ENCODE data around the gene MRPL21. TPM values are rescaled to one million over a fixed set of nuclear protein-coding genes. Genes with fewer than 3 reads are reported as not detected.

Gene MRPL21
- total and polyA plus RNA-seq, 2 of the 8 experiments (the other 6 are each of a cell fraction or from before 2014, with no cell fraction given) = 102 to 107 TPM

GRCh38 chr11:68938088-68938487, 34.5 kb upstream of the MRPL21 start:
- Histone ChIP-seq H2BK5ac (ENCODE audit: low read depth, low read length) (no peak overlapping the region), H3K23me2 (ENCODE audit: low read depth, low read length) (no peaks in the 10 kb centered on the region), H2AFZ (ENCODE audit: low read length) (no peak overlapping the region), H3K9me3 (ENCODE audit: insufficient read depth in 2 of 2, low read depth in 1 of 2, low read length in 1 of 2) (no peaks in the 10 kb centered on the region), H3K4me3 (ENCODE audit: extremely low read depth in 1 of 4, insufficient read depth in 2 of 4, low read depth in 3 of 4, low read length in 4 of 4) (no peak overlapping the region), H4K5ac (ENCODE audit: insufficient read length, low read depth, low read length) (no peak overlapping the region), H3K18ac (ENCODE audit: extremely low read depth, low read length) (no peak overlapping the region), H3K14ac (ENCODE audit: insufficient read length) (no peak overlapping the region), H4K91ac (replicated peaks; ENCODE audit: insufficient read length, low read length) (no peak overlapping the region), H2BK120ac (replicated peaks; ENCODE audit: low read depth, low read length) (no peak overlapping the region), H2BK12ac (ENCODE audit: low read depth, low read length) (no peak overlapping the region), H2AK5ac (ENCODE audit: low read depth, low read length) (no peak overlapping the region), H3K56ac (replicated peaks; ENCODE audit: insufficient read length, low read depth, low read length) (no peak overlapping the region), H2BK20ac (ENCODE audit: low read length) (no peak overlapping the region), H3K27me3 (replicated peaks in 1 of 4; ENCODE audit: control insufficient read depth in 3 of 4, extremely low read depth in 1 of 4, insufficient read depth in 3 of 4, low read length in 3 of 4) (no peaks in the 10 kb centered on the region), H3K9ac (replicated peaks in 1 of 4; ENCODE audit: extremely low read depth in 1 of 4, low read depth in 3 of 4, low read length in 3 of 4) (no peak overlapping the region), H2BK15ac (ENCODE audit: low read length) (no peak overlapping the region), H4K8ac (ENCODE audit: extremely low read depth, insufficient read depth, low read length) (no peak overlapping the region), H3K36me3 (ENCODE audit: control insufficient read depth in 2 of 4, insufficient read depth in 4 of 4, low read length in 3 of 4) (peaks cover 4 to 22% (median 14%) of the 10 kb centered on the region in 4 experiments; a peak in 5 of 8 replicates), H4K20me1 (replicated peaks in 1 of 2; ENCODE audit: control insufficient read depth in 1 of 2, insufficient read depth in 2 of 2, low read length in 2 of 2) (peaks cover 3 to 6% of the 10 kb centered on the region in 2 experiments), H3K4me1 (replicated peaks in 1 of 4; ENCODE audit: control insufficient read depth in 3 of 4, insufficient read depth in 4 of 4, low read length in 3 of 4) (no peaks in the 10 kb centered on the region), H3K79me1 (ENCODE audit: low read depth, low read length) (no peaks in the 10 kb centered on the region; the same call in 1 of the 2 replicates), H3K27ac (ENCODE audit: low read depth, low read length) (no peak overlapping the region; the same call in 1 of the 2 replicates), H3K79me2 (ENCODE audit: control insufficient read depth in 1 of 2, insufficient read depth in 2 of 2, low read length in 2 of 2) (no peaks in the 10 kb centered on the region), H3K23ac (ENCODE audit: insufficient read length) (no peak overlapping the region), H3K4me2 (ENCODE audit: insufficient read depth in 1 of 2, low read depth in 2 of 2, low read length in 2 of 2) (no peak overlapping the region), H3K4ac (replicated peaks; ENCODE audit: insufficient read length, low read depth, low read length) (no peak overlapping the region)
- FAIRE-seq (no peak), DNase-seq (ENCODE audit: low read depth in 1 of 2, low spot score in 2 of 2) (no peak)
- POLR2A ChIA-PET (ENCODE audit: partially characterized antibody) = no interaction called here
- no peak for TF ChIP-seq SUZ12 (IDR thresholded peaks at IDR 0.05; ENCODE audit: low read length)
- TF ChIP-seq TEAD4 (IDR thresholded peaks at IDR 0.05; ENCODE audit: low read depth, low read length) = no peak
- TF ChIP-seq ZNF274 (IDR thresholded peaks at IDR 0.05; ENCODE audit: borderline replicate concordance, extremely low read depth, low read length) = no peak
- whole genome bisulfite sequencing, 2 experiments (ENCODE audit: extremely low coverage in 1 of 2, insufficient coverage in 1 of 2, insufficient read length in 1 of 2, insufficient replicate concordance in 2 of 2, low coverage in 1 of 2, low lambda C conversion rate in 2 of 2, missing lambda C conversion rate in 1 of 2) = 92% methylated on average over 18 of the region's 18 CpGs; no CpG with 5 or more reads in 1 of the 2 experiments
- CTCF ChIA-PET (ENCODE audit: partially characterized antibody) = interaction anchor here (0.6 to 1.7 kb wide), 4 partner anchors 12 to 723 kb away, joined by 3 to 7 read pairs (median 4); no protein-coding TSS in a partner anchor
